H1 (cell line): ENCODE measurements around the gene UGT1A9. TPM values are rescaled to one million over a fixed set of nuclear protein-coding genes. Genes with fewer than 3 reads are reported as not detected.

Experiments
- CTCF ChIA-PET: fragments of 300-600 bp; sonication (Branson Sonifier 250); formaldehyde crosslinking; loops from one replicate; lab custom pipeline; 2021; ENCODE audit not compliant: partially characterized antibody; lab: Charles Lee
- POLR2A ChIA-PET: fragments of 300-600 bp; sonication (Branson Sonifier 250); formaldehyde crosslinking; loops from one replicate; lab custom pipeline; 2021; ENCODE audit warnings: inconsistent platforms; ENCODE audit not compliant: partially characterized antibody; lab: Charles Lee
- DNase-seq, 2 experiments: peaks; one replicate each; pipeline versions ENCODE4 v3.0.0 to v3.0.0-alpha.2; 2010 to 2022; ENCODE audit warnings: low spot score in 2 of 2, low read depth in 1 of 2, mixed read lengths in 1 of 2
- FAIRE-seq: peaks from 2 replicates; lab custom pipeline; 2011; peaks lifted over from hg19 to GRCh38; lab: Jason Lieb, UNC
- H2AFZ ChIP-seq: 2 replicates; pipeline ENCODE4 v1.8.1; 2012; ENCODE audit warnings: low read length, inconsistent platforms
- H2AK5ac ChIP-seq: 2 replicates; pipeline ENCODE4 v1.6.1; 2013; ENCODE audit warnings: low read depth, low read length
- H2BK120ac ChIP-seq: replicated peaks from 2 replicates; pipeline ENCODE3; 2013; ENCODE audit warnings: low read depth, low read length, inconsistent platforms
- H2BK12ac ChIP-seq: 2 replicates; pipeline ENCODE4 v1.6.1; 2013; ENCODE audit warnings: low read depth, low read length
- H2BK15ac ChIP-seq: 2 replicates; pipeline ENCODE4 v1.6.1; 2013; ENCODE audit warnings: low read length
- H2BK20ac ChIP-seq: 2 replicates; pipeline ENCODE4 v1.6.1; 2013; ENCODE audit warnings: low read length
- H2BK5ac ChIP-seq: 2 replicates; pipeline ENCODE4 v1.6.1; 2013; ENCODE audit warnings: low read depth, low read length
- H3K14ac ChIP-seq: 2 replicates; pipeline ENCODE4 v1.6.1; 2013; ENCODE audit warnings: inconsistent platforms; ENCODE audit not compliant: insufficient read length
- H3K18ac ChIP-seq: 2 replicates; pipeline ENCODE4 v1.6.1; 2013; ENCODE audit warnings: low read length; ENCODE audit errors: extremely low read depth
- H3K23ac ChIP-seq: 2 replicates; pipeline ENCODE4 v1.6.1; 2013; ENCODE audit warnings: inconsistent platforms; ENCODE audit not compliant: insufficient read length
- H3K23me2 ChIP-seq: 2 replicates; pipeline ENCODE4 v1.6.1; 2013; ENCODE audit warnings: low read depth, low read length
- H3K27ac ChIP-seq: 2 replicates; pipeline ENCODE4 v1.6.1; 2011; ENCODE audit warnings: low read depth, low read length, inconsistent platforms
- H3K27me3 ChIP-seq, 4 experiments: replicated peaks in 1 of 4; 1 replicate in 1 of 4; 2 replicates in 3 of 4; pipeline versions ENCODE4 v1.6.1 to v1.8.1; 2011 to 2013; ENCODE audit warnings: low read length in 3 of 4, mild to moderate bottlenecking in 3 of 4, inconsistent platforms in 2 of 4, mixed read lengths in 2 of 4, moderate library complexity in 1 of 4; ENCODE audit not compliant: control insufficient read depth in 3 of 4, insufficient read depth in 3 of 4; ENCODE audit errors: extremely low read depth in 1 of 4
- H3K36me3 ChIP-seq, 4 experiments: 2 replicates each; pipeline versions ENCODE4 v1.6.1 to v1.8.1; 2011 to 2013; ENCODE audit warnings: mild to moderate bottlenecking in 4 of 4, low read length in 3 of 4, moderate library complexity in 2 of 4, control low read depth in 1 of 4, inconsistent platforms in 1 of 4; ENCODE audit not compliant: insufficient read depth in 4 of 4, control insufficient read depth in 2 of 4
- H3K4ac ChIP-seq: replicated peaks from 2 replicates; pipeline ENCODE3; 2013; ENCODE audit warnings: low read length, low read depth, mixed read lengths, inconsistent platforms; ENCODE audit not compliant: insufficient read length
- H3K4me1 ChIP-seq, 4 experiments: replicated peaks in 1 of 4; 1 replicate in 1 of 4; 2 replicates in 3 of 4; pipeline versions ENCODE4 v1.6.1 to v1.8.1; 2011 to 2013; ENCODE audit warnings: low read length in 3 of 4, inconsistent platforms in 2 of 4, mixed read lengths in 1 of 4; ENCODE audit not compliant: insufficient read depth in 4 of 4, control insufficient read depth in 3 of 4
- H3K4me2 ChIP-seq, 2 experiments: 2 replicates each; pipeline versions ENCODE4 v1.6.1 to v1.8.1; 2011 to 2013; ENCODE audit warnings: low read depth in 2 of 2, low read length in 2 of 2, control low read depth in 1 of 2, inconsistent platforms in 1 of 2, mild to moderate bottlenecking in 1 of 2; ENCODE audit not compliant: insufficient read depth in 1 of 2
- H3K4me3 ChIP-seq, 4 experiments: fragments of 200-600, 300-600 bp in 1 of 4; sonication (generic), shearing (Covaris generic), sonication (Bioruptor Twin) in 1 of 4; 2 replicates each; pipeline versions ENCODE4 v1.5.1 to v1.8.1; 2011 to 2016; ENCODE audit warnings: low read length in 4 of 4, low read depth in 3 of 4, control low read depth in 2 of 4, inconsistent platforms in 2 of 4, mild to moderate bottlenecking in 2 of 4, mixed read lengths in 1 of 4, moderate library complexity in 1 of 4; ENCODE audit not compliant: insufficient read depth in 2 of 4; ENCODE audit errors: extremely low read depth in 1 of 4
- H3K56ac ChIP-seq: replicated peaks from 2 replicates; pipeline ENCODE3; 2013; ENCODE audit warnings: low read depth, mild to moderate bottlenecking, mixed read lengths, low read length, inconsistent platforms; ENCODE audit not compliant: insufficient read length
- H3K79me1 ChIP-seq: 2 replicates; pipeline ENCODE4 v1.6.1; 2013; ENCODE audit warnings: low read depth, low read length, control low read depth
- H3K79me2 ChIP-seq, 2 experiments: 2 replicates each; pipeline versions ENCODE4 v1.6.1 to v1.8.1; 2012 to 2013; ENCODE audit warnings: low read length in 2 of 2, mild to moderate bottlenecking in 2 of 2, inconsistent platforms in 1 of 2; ENCODE audit not compliant: insufficient read depth in 2 of 2, control insufficient read depth in 1 of 2
- H3K9ac ChIP-seq, 4 experiments: replicated peaks in 1 of 4; 1 replicate in 1 of 4; 2 replicates in 3 of 4; pipeline versions ENCODE4 v1.6.1 to v1.8.1; 2011 to 2013; ENCODE audit warnings: low read depth in 3 of 4, low read length in 3 of 4, control low read depth in 2 of 4, mild to moderate bottlenecking in 2 of 4, moderate library complexity in 2 of 4, inconsistent platforms in 1 of 4; ENCODE audit errors: extremely low read depth in 1 of 4
- H3K9me3 ChIP-seq, 2 experiments: 2 replicates each; pipeline versions ENCODE4 v1.6.1 to v1.8.1; 2012 to 2013; ENCODE audit warnings: mild to moderate bottlenecking in 2 of 2, moderate library complexity in 2 of 2, control low read depth in 1 of 2, inconsistent platforms in 1 of 2, low read depth in 1 of 2, low read length in 1 of 2, mixed read lengths in 1 of 2; ENCODE audit not compliant: insufficient read depth in 2 of 2
- H4K20me1 ChIP-seq, 2 experiments: replicated peaks in 1 of 2; 2 replicates each; pipeline versions ENCODE3 to v1.8.1; 2011 to 2013; ENCODE audit warnings: inconsistent platforms in 2 of 2, low read length in 2 of 2, mild to moderate bottlenecking in 1 of 2; ENCODE audit not compliant: insufficient read depth in 2 of 2, control insufficient read depth in 1 of 2
- H4K5ac ChIP-seq: 2 replicates; pipeline ENCODE4 v1.6.1; 2013; ENCODE audit warnings: low read length, low read depth, mixed read lengths, inconsistent platforms; ENCODE audit not compliant: insufficient read length
- H4K8ac ChIP-seq: 2 replicates; pipeline ENCODE4 v1.8.0; 2013; ENCODE audit warnings: mild to moderate bottlenecking, moderate library complexity, low read length, inconsistent platforms; ENCODE audit not compliant: insufficient read depth; ENCODE audit errors: extremely low read depth
- H4K91ac ChIP-seq: replicated peaks from 2 replicates; pipeline ENCODE3; 2013; ENCODE audit warnings: low read length, mixed read lengths, inconsistent platforms; ENCODE audit not compliant: insufficient read length
- CEBPB ChIP-seq: IDR thresholded peaks from 2 replicates; pipeline ENCODE4 v1.6.1; 2012; ENCODE audit warnings: low read depth, low read length
- EP300 ChIP-seq, 2 experiments: IDR thresholded peaks; 1 replicate in 1 of 2; 2 replicates in 1 of 2; pipeline ENCODE4 v1.6.1; 2011 to 2012; ENCODE audit warnings: low read depth in 2 of 2, low read length in 2 of 2, mild to moderate bottlenecking in 2 of 2, borderline replicate concordance in 1 of 2, inconsistent platforms in 1 of 2, moderate library complexity in 1 of 2
- GABPA ChIP-seq: IDR thresholded peaks from 2 replicates; pipeline ENCODE4 v1.6.1; 2011; ENCODE audit warnings: mild to moderate bottlenecking, low read length, moderate library complexity, borderline replicate concordance; ENCODE audit not compliant: insufficient read depth
- GTF2F1 ChIP-seq: IDR thresholded peaks from 2 replicates; pipeline ENCODE4 v1.6.1; 2012; ENCODE audit warnings: low read depth, low read length, improper control_type of control experiment, borderline replicate concordance
- HDAC2 ChIP-seq, 2 experiments: fragments of 300-600 bp in 1 of 2; sonication (generic) in 1 of 2; IDR thresholded peaks; 2 replicates each; pipeline ENCODE4 v1.6.1; 2011 to 2012; ENCODE audit warnings: low read depth in 2 of 2, low read length in 2 of 2, mild to moderate bottlenecking in 2 of 2, moderate library complexity in 2 of 2, borderline replicate concordance in 1 of 2, inconsistent platforms in 1 of 2
- KDM5A ChIP-seq: fragments of 200-600 bp; IDR thresholded peaks from 2 replicates; pipeline ENCODE4 v1.7.1; 2012; ENCODE audit warnings: mild to moderate bottlenecking, low read length, inconsistent platforms, mixed read lengths
- MAFK ChIP-seq: IDR thresholded peaks from 2 replicates; pipeline ENCODE4 v1.6.1; 2012; ENCODE audit warnings: low read depth, mild to moderate bottlenecking, improper control_type of control experiment, low read length
- POLR2A ChIP-seq, 2 experiments: IDR thresholded peaks; 1 replicate in 1 of 2; 2 replicates in 1 of 2; pipeline ENCODE4 v1.6.1; 2011; ENCODE audit warnings: low read depth in 2 of 2, low read length in 2 of 2, mild to moderate bottlenecking in 2 of 2; ENCODE audit errors: control extremely low read depth in 1 of 2
- RBBP5 ChIP-seq: IDR thresholded peaks from 2 replicates; pipeline ENCODE4 v1.7.1; 2012; ENCODE audit warnings: low read depth, mild to moderate bottlenecking, inconsistent platforms, low read length, moderate library complexity, borderline replicate concordance
- SRF ChIP-seq: IDR thresholded peaks from 2 replicates; pipeline ENCODE4 v1.6.1; 2011; ENCODE audit warnings: mild to moderate bottlenecking, low read depth, low read length, moderate library complexity
- TCF12 ChIP-seq: IDR thresholded peaks from 2 replicates; pipeline ENCODE4 v1.6.1; 2011; ENCODE audit warnings: low read depth, mild to moderate bottlenecking, low read length
- TEAD4 ChIP-seq: IDR thresholded peaks from 2 replicates; pipeline ENCODE4 v1.6.1; 2012; ENCODE audit warnings: low read depth, low read length, inconsistent platforms, mixed read lengths
- USF2 ChIP-seq: IDR thresholded peaks from 2 replicates; pipeline ENCODE4 v1.6.1; 2011; ENCODE audit warnings: low read length, improper control_type of control experiment
- YY1 ChIP-seq: IDR thresholded peaks from 2 replicates; pipeline ENCODE4 v1.6.1; 2011; ENCODE audit warnings: low read depth, mild to moderate bottlenecking, low read length
- whole genome bisulfite sequencing, 2 experiments: shearing (Covaris generic) in 1 of 2; methylation state at CpG; one replicate each; pipeline versions ENCODE4 v1.1.6 to v1.1.7; 2013 to 2015; ENCODE audit warnings: low lambda C conversion rate in 2 of 2, mixed read lengths in 2 of 2, inconsistent platforms in 1 of 2, low coverage in 1 of 2, missing lambda C conversion rate in 1 of 2; ENCODE audit not compliant: insufficient replicate concordance in 2 of 2, insufficient coverage in 1 of 2, insufficient read length in 1 of 2; ENCODE audit errors: extremely low coverage in 1 of 2, missing lambda C conversion rate in 1 of 2; 5-methylcytosine and 5-hydroxymethylcytosine counted together
- polyA plus RNA-seq, 7 experiments: library from polyadenylated mRNA; depleted of rRNA in 3 of 7; stranded (reverse) in 5 of 7; unstranded in 2 of 7; fragments of >200 nt in 5 of 7; fragments of 200-250 nt in 2 of 7; gene quantifications; 1 replicate in 5 of 7; 2 replicates in 1 of 7; 4 replicates in 1 of 7; pipeline versions ENCODE4 v1.2.1 to v1.2.3, GENCODE V29; 2011 to 2013; ENCODE audit warnings: missing spikeins in 2 of 7, mixed read lengths in 2 of 7
- total RNA-seq: library from RNA; stranded (reverse); fragmentation: NEBNext Ultra II Directional; extraction: Animal tissue kit (Norgen Biotek cat#: 25700); gene quantifications from 2 replicates; pipeline ENCODE4 v1.2.1, GENCODE V29; 2021

UGT1A9 gene
- total and polyA plus RNA-seq, 2 of the 8 experiments (the other 6 are each of a cell fraction or from before 2014, with no cell fraction given) = not detected

- ChIA-PET CTCF (no interaction called here), POLR2A (no interaction called here)
- H3K23ac ChIP-seq = no peak overlapping the region
- H2BK5ac ChIP-seq = no peak overlapping the region
- H3K4me1 ChIP-seq = peaks cover 0 to 7% (median 2%) of the 10 kb centered on the region in 4 experiments; a peak in 1 of 7 replicates
- no peak for FAIRE-seq
- no peak overlapping the region for H3K4me3 ChIP-seq
- H2AK5ac ChIP-seq = no peak overlapping the region
- H3K56ac ChIP-seq = no peak overlapping the region
- no peak overlapping the region for H3K18ac ChIP-seq
- WGBS, 2 experiments = 84% methylated on average over 5 of the region's 5 CpGs; no CpG with 5 or more reads in 1 of the 2 experiments
- no peaks in the 10 kb centered on the region for H3K27me3 ChIP-seq
- H3K79me2 ChIP-seq = no peaks in the 10 kb centered on the region
- no peak overlapping the region for H2BK12ac ChIP-seq
- no peak overlapping the region for H4K8ac ChIP-seq
- no peak overlapping the region for H3K27ac ChIP-seq
- H4K91ac ChIP-seq = no peak overlapping the region
- H3K14ac ChIP-seq = no peak overlapping the region
- H2BK15ac ChIP-seq = no peak overlapping the region
- no peaks in the 10 kb centered on the region for H3K79me1 ChIP-seq
- H3K9me3 ChIP-seq = no peaks in the 10 kb centered on the region
- peaks cover 2% of the 10 kb centered on the region; the same call in 1 of the 2 replicates for H3K23me2 ChIP-seq
- no peak overlapping the region for H2BK20ac ChIP-seq
- DNase-seq = no peak
- no peaks in the 10 kb centered on the region for H4K20me1 ChIP-seq
- no peak overlapping the region for H3K4me2 ChIP-seq
- no peak overlapping the region for H2AFZ ChIP-seq
- H3K4ac ChIP-seq = no peak overlapping the region
- no peaks in the 10 kb centered on the region for H3K36me3 ChIP-seq
- H4K5ac ChIP-seq = no peak overlapping the region
- H2BK120ac ChIP-seq = no peak overlapping the region
- no peak overlapping the region for H3K9ac ChIP-seq
- TF ChIP-seq POLR2A (IDR thresholded peaks at IDR 0.05; ENCODE audit: control extremely low read depth in 1 of 2, low read depth in 2 of 2, low read length in 2 of 2) = no peak
- TF ChIP-seq GTF2F1 = no peak
- TF ChIP-seq RBBP5 = no peak
- no peak for TF ChIP-seq KDM5A
- no peak for TF ChIP-seq USF2
- TF ChIP-seq SRF = no peak
- no peak for TF ChIP-seq YY1
- TF ChIP-seq EP300 (IDR thresholded peaks at IDR 0.05; ENCODE audit: borderline replicate concordance in 1 of 2, low read depth in 2 of 2, low read length in 2 of 2) = no peak
- no peak for TF ChIP-seq MAFK
- TF ChIP-seq GABPA = no peak
- TF ChIP-seq HDAC2 (IDR thresholded peaks at IDR 0.05; ENCODE audit: borderline replicate concordance in 1 of 2, low read depth in 2 of 2, low read length in 2 of 2) = no peak
- TF ChIP-seq TEAD4 = no peak
- TF ChIP-seq CEBPB = no peak
- no peak for TF ChIP-seq TCF12
Measured at GRCh38 chr2:233686928-233687327, 15.2 kb downstream of the UGT1A9 start.
